Uterus (tissue), 2 donors: ENCODE measurements around the gene GABRG3.

Experiments used
- POLR2A ChIP-seq, 2 donors: fragments of 450-650 bp; IDR thresholded peaks; one replicate each; pipeline ENCODE4 v1.6.1; 2016; ENCODE audit warnings: antibody characterized with exemption in 2 of 2, mild to moderate bottlenecking in 1 of 2, moderate library complexity in 1 of 2
- TF ChIP-seq, protein P1 (sequence below), 4 experiments: fragments of 200-600 bp in 2 of 4; fragments of 450-650 bp in 2 of 4; sonication (generic) in 2 of 4; IDR thresholded peaks; one replicate each; pipeline ENCODE4 v1.5.1; 2016 to 2019; ENCODE audit warnings: antibody characterized with exemption in 4 of 4, mild to moderate bottlenecking in 2 of 4, moderate library complexity in 1 of 4

DNA sequence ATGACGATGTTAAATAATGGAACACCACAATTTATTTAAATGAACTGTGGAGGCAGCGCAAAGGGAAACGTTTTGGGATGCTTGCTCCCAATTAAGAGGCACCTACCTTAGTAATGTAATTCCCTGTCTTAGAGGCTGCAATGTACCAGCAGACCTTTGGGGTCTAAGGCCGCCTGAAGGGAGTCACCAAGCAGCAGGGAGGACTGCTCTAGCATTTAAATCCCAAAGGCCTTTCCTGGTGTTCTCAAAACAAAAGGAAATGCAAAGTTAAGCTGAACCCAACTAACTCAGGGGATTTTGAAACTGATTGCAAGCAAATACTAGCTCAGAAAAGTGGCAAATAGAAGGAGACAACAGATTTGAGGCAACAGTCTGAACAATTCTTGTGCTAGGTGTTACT is 510.8 kb downstream of the GABRG3 start:
- TF ChIP-seq, protein P1, sequence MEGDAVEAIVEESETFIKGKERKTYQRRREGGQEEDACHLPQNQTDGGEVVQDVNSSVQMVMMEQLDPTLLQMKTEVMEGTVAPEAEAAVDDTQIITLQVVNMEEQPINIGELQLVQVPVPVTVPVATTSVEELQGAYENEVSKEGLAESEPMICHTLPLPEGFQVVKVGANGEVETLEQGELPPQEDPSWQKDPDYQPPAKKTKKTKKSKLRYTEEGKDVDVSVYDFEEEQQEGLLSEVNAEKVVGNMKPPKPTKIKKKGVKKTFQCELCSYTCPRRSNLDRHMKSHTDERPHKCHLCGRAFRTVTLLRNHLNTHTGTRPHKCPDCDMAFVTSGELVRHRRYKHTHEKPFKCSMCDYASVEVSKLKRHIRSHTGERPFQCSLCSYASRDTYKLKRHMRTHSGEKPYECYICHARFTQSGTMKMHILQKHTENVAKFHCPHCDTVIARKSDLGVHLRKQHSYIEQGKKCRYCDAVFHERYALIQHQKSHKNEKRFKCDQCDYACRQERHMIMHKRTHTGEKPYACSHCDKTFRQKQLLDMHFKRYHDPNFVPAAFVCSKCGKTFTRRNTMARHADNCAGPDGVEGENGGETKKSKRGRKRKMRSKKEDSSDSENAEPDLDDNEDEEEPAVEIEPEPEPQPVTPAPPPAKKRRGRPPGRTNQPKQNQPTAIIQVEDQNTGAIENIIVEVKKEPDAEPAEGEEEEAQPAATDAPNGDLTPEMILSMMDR (IDR thresholded peaks at IDR 0.05): no peak
- no peak for TF ChIP-seq POLR2A (IDR thresholded peaks at IDR 0.05)
